NCI-H345 treated with DMSO at 0.1 percent for 48 hours (cell line): ENCODE data around the gene PIAS2.
"Not testable (repeated sequence)": the region's sequence is repeated elsewhere in the genome, so short reads cannot be mapped to it uniquely, and the experiment has no call there.

Experiments
- DNase-seq: peaks from one replicate; lab custom pipeline; 2025; ENCODE audit not compliant: unreplicated experiment; lab: John Stamatoyannopoulos, UW

PIAS2 gene

DNA sequence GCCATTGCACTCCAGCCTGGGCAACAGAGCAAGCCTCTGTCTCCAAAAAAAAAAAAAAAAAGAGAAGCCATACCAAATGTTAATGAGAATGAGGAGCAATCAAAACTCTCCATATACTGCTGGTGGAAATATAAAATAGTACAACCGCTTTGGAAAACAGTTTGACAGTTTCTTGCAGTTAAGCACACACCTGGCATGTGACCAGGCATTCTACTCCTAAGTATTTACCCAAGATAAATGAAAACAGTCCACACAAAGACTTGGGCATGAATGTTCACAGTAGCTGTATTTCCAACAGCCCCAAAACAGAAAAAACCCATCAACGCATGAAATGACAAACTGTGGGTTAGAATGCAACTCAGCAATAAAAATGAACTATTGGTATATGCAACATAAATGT is 84.5 kb downstream of the PIAS2 start:
- DNase-seq = peak; percentile 57

DNA sequence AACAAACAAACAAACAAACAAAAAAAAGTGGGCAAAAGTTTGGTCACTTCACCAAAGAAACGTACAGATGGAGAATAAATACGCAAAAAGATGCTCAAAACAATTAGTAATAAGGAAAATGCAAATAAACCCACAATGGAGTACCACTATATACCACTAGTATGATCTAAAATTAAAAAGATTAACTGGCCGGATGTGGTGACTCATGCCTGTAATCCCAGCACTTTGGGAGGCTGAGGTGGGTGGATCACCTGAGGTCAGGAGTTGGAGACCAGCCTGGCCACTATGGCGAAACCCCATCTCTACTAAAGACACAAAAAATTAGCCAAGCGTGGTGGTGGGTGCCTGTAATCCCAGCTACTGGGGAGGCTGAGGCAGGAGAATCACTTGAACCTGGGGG is 84.9 kb downstream of the PIAS2 start:
- DNase-seq = not testable (repeated sequence)

DNA sequence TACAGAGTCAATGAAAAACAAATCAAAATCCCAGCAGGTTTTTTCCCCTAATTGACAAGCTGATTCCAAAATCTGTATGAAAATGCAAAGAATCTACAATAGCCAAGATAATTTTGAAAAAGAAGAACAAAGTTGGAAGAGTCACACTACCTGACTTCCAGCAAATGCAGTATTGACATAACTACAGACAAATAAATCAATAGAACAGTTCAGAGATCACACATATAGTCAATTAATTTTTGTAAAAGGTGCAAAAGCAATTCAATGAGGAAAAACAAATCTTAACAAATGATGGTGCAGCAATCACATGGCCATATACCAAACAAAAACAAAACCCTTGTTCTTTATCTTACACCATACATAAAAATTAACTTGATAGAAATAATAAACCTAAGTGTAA is 85.9 kb downstream of the PIAS2 start:
- no peak for DNase-seq

DNA sequence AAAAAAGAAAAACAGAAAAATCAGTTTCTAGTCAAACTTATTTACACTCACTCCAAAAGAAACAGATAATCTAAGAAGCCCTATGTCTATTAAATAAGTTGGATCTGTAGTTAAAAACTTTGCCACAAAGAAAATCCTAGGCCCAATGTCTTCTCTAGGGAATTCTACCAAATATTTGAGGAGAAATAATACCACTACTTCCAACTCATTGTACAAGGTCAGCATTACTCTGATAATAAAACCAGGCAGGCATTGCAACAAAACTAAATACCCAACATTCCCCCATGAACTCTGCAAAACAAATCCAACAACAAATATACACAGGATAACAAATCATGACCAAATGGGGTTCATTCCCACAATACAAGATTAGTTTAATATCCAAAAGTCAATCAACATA is 86.7 kb downstream of the PIAS2 start:
- no peak for DNase-seq

DNA sequence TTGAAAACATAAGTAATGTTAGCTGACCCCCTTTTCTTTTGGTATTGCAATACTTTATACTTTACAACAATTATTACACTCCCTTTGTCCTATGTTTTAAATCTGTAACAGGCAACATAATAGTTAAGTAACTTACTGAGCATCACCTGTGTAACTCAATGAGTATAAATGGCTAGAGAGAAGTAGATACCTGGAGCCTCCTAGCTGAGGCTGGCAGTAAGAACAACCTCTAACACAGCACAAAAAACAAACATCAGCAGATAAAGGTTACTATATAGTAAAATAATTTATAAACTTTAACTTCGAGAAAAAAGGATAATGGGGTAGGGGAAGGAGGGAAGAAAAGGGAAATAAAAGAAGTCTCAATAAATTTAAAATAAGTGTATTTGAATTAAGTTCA is 87.4 kb downstream of the PIAS2 start:
- DNase-seq = no peak

DNA sequence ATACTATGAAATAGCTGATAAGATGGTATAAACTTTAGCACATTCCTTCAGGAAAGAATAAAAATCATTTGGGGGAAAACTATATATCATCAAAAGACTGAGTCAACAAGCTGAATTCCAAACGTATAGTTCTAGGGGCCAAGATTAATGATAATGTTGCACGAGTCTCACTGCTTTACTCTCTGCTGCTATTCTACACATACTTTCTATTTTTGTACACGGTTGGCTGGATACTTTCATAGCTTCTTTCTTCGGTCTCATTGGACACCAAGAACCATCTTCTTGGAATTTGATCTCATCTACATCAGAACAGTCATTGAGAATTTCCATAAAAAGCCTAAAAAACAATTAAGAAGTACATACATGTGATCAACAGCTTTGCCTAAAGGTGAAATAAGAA is 87.8 kb downstream of the PIAS2 start:
- DNase-seq = no peak

DNA sequence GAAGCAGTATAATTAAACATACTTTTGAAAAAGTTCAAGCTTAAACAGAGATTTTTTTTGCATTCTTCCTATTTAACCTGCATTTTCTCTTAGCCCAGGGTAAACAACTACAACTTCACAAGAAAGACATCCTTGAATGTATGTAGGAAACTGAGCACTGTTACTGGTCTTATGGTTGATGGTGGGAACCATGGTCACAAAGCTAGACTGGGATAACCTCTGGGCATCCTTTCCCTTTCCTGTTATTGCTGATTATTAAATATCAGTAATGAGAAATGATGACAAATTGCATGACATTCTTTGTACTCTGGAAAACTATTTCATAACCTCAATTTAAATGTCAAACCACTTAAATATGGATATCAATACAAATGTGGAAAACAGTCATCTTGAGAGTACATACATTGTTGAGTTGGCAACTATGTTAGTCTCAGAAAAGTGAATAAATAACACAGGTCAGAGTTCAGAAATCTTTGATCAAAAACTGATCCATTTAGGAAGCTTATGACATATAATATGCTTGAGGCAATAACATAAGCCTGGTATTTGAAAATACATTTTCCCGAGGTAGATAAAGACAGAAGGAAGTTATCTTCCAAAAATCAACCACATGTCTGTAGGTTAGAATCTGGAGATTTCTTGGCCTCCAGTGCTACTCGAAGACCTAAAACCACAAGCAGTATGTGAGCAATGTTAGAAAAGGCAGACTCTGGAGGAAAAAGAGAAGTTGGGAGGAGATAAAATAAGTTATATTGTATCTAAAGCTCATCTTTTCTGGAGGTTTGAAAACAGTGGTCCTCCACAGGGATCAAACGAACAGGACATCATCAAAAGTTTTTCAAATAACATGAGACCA is 95.2 kb downstream of the PIAS2 start:
- no peak for DNase-seq

DNA sequence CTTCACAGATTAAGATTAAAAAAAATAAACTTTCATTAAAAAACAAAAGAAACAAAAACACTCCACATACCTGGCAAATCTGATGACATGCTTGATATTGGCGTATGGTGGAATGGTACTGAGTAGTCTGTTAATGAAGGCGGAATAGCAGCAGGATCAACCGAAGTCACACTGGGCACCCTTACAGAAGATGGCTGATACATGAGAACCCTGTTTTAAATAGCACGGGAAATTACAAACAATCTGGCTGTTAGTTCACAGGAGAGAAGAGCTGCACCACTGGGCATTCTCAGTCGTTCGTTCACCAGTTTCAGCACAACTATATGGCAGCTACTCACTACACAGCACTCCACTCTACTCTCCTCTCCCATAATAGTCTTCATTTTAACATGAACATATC is 96.4 kb downstream of the PIAS2 start:
- no peak for DNase-seq

DNA sequence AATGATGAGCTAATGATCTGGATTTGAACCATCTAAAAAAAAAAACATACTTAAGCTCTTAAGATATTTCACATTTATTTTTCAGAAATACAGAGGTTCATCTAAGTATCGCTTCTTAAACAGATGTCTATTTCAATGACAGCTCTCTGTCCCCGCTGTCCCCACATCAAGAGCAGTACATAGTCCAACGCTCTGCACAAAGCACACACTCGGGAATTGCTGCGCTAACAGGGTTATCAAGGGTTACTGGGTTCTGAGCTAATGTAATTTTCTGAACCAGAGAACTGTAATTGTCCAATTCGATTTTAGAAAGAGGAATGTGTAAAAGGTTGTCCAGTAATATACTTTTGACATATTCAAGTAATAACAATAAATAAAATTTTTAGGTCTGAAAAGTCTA is 101.6 kb downstream of the PIAS2 start:
- DNase-seq = no peak

DNA sequence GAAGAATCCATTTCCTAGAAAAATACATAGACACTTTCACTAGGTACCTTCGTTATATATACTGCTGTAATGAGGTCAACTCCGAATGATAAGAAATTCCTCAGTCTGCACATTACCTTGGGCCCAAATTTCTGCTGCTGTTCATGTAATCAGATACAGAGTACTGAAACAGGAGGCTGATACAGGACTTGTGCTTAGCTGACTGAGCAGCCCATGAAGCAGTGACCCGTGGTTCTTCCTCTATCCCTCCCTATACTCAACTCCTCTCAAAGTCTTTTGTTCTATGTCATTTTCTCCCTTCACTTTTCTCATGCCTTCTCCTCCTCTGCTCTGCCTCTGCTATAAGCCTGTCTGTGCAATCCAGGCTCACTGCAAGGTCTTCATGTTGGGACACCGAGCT is 102.9 kb downstream of the PIAS2 start:
- DNase-seq = no peak

DNA sequence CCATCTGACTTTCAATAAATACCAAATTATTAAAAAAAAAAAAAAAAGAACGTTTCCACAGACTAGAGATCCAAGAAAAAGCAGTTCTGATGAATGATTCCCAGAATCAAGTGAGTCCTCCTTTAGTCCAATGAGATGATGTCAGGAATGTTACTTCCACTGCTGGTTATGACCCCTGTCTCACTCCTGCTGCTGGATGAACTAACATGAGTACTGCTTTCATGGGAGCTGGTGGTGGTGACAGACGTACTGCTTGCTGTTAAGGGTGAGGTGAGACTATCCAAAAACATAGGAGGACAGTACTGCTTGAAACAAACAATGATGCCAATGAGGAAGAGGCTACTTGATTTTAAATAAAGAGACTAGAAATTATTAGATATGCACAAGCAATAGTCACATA is 105.0 kb downstream of the PIAS2 start:
- no peak for DNase-seq

DNA sequence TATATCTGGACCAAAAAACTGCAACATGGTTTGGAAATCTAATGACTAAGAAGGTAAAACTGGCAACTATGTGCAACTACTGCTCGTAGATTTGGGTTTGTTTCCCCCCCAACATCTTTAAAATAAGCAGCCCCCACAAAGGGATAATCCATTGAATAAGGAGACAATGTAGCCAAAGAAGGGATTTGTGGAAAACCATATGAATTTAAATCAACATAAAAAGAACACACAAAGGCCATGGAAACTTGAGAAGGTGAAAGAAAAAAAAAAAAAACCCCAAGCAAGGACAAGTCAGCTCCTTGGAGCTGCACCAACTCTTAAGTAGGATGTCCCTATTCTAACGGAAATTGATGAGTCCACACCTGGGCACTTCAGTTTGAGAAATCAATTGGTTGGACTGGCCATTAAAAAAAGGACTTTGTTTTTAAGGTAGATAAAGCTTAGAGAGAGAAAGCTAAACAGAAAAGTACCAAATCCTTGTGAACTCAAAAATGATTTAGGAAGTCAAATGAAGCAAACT is 106.8 kb downstream of the PIAS2 start:
- no peak for DNase-seq

DNA sequence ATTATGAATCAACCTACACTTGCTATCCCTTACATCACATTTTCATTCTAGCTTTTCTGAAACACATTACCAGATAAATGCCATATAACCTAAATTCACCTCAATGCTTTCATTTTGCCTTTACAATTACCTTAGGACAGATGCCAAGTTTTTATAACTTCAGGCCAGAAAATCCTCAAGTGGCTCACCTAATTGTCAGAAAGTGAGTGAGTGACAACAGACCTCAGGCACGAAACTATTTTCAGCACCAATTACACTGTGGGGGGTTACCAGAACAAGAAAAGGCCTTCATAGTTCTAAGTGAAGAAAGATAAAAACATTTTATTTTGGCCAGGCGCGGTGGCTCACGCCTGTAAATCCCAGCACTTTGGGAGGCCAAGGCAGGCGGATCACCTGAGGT is 108.2 kb downstream of the PIAS2 start:
- no peak for DNase-seq

DNA sequence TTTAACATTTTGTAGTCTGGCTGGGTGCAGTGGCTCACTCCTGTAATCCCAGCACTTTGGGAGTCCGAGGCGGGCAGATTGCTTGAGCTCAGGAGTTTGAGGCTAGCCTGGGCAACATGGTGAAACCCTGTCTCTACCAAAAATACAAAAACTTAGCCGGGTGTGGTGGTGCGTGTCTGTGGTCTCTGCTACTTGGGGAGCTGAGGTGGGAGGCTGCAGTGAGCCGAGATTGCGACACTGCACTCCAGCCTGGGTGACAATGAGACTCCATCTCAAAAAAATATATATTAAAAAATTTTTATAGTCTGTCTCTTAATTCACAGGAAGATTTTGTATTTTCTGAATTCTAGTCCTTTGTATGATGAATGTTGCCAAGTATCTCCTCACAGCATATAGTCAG is 121.4 kb downstream of the PIAS2 start:
- not testable (repeated sequence) for DNase-seq

DNA sequence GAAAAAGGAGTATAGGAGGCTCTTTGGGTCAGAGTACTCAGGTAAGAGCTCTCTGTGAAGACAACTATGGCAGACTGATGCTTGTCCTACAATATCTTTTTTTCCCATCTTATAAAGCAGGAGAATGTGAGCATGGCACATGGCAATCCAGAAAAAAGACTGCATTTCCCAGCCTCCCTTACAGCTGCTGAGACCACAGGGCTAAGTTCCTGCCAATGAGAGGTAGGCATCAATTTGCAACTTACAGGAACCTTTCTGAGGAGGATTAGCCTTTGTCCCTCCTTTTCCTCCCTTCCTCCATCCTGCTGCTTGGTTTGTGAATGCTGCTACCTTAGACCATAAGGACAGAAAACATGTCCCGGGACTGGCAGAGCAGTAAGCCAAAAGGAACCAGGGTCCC is 122.7 kb downstream of the PIAS2 start:
- DNase-seq = no peak

DNA sequence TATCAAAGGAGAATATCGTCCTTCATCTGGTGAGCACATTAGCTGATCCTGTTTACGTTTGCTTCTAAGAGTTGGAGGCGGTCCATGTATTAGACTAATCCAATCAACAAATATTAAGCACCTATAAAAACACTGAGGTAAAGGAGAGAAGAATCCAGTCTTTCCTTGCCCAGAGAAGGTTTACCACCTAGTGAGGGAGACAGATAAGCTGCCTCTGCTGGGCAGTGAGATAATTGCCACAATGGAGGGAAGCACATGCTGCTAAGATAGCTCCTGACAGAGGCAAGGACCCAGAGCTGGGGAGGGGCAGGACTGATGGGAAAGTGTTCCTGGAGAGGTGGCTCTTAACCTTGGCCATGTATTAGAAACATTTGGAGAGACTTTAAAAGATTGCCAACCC is 123.7 kb downstream of the PIAS2 start:
- no peak for DNase-seq

DNA sequence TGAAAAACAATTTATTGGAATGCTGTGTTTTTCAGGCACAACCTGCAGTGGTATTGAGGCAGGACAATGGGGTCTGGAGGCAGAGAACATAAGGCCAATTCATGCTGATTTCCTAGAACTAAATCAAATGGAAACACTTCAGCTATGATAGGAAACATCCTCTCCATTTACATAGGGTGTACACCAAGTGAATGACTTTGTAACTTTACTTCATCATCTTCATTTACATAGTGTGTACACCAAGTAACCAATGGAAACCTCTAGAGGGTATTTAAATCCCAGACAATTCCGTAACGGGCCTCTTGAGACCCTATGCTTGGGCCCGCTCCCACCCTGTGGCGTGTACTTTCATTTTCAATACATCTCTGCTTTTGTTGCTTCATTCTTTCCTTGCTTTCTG is 128.2 kb downstream of the PIAS2 start:
- no peak for DNase-seq

DNA sequence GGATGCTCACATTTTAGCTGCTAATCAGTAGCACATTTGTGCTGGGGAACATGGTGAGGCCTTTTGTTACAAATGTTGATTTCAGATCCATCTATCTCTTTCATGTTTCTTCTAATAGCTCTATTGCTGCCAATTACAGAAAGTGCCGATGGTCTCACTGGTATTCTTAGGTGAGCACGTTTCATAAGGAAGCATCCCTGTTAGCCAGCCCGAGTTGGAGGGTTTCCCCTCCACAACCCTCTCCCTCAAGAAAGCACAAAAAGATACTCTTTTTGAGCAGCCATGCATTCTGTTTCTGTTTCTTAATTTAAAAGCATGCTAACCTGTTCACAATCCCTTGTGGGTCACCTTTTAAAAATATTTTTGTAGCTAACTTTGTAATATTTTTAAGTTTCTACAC is 129.6 kb downstream of the PIAS2 start:
- no peak for DNase-seq

DNA sequence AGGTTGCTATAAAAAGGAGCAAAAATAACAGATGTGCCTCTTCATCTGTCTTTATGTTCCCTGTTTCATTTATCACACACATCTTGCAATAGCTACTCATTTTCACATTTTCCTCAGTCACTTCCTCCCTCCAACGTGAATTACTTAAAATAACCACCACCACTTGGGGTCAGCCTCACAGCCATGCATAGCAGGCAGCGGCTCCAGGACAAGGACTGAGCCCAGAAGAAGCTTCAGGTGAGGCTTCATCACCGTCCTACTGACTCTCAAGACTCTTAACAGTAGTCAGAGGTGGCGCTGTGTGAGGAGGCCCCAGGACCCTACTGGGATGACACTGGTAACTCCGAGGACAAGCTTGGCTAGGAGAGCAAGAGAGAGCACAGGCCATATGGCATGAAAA is 144.9 kb downstream of the PIAS2 start:
- no peak for DNase-seq

DNA sequence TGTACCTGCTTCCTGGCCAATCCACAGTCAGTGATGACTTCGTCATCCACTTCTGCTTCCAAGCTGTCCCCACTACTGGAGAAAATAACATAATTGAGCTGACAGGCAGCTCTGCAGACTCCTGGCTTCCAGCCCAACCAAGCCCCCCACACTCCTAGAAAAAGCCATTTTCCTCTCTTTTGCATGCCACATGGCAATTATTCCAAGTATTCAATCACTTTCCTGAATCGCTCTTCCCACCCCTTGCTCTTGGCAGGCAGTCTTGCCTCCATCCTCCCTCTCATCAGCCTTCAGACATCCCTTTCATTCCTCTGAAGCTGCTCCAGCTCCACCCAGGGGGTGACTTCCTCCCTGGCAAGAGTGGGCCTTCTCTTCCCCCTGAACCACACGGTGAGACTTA is 146.2 kb downstream of the PIAS2 start:
- DNase-seq = no peak

DNA sequence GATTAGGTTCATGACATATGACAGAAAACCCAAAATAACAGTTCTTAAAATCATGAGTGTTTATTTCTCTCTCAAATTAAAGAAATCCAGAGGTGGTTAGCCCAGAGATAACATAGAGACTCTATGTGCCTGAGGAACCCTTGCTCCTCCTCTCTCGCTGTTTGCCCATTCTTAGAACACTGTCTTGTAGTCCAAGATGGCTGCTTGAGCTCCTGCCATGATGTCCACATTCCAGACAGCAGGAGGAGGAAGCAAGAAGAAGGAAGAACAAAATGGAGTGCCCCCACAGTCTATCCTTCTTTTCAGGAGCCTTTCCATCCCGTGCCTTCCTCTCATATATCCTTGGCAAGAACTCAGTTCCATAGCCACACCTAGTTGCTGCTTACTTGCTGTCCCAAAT is 146.6 kb downstream of the PIAS2 start:
- DNase-seq = no peak

DNA sequence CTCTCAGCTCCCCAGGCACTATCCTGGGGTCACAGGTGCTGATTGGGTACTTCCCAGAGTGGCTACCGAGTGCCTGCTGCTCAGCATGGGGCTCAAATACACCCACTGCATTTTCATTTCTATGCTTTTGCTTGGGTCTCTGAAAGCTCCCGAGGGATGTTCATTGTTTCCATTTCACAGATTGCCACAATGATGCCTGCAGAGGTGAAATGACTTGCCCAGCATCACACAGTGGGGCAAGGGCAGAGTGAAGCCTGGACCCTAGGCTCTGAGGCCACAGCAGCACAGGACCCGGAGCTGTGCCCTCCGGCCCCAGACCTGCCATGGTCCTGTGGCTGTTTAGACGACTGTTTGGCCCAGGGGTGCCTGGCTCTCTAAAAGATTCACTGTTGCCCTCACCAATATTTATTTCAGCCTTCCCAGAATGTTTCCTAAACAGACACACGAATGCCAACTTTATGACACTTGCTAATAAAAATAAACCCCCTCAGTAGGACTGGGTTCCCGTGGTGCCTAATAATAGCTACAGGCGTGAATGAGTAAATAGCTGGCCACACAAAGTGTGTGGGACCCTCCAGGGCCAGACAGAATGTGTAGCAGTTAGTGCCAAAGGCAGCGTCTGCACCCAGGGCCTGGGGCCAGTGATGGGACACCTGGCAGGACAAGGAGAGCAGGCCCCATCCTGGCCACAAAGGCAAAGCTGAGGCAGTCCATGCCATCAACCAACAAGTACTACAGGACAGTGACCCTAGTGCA is 149.0 kb downstream of the PIAS2 start:
- no peak for DNase-seq
